Mesendoderm (in vitro differentiated cells): ENCODE data around the gene TSPAN16.

ENCODE experiments used
- DNase-seq: peaks from one replicate; pipeline ENCODE4 v3.0.0; 2013
- H2AK5ac ChIP-seq: 2 replicates; pipeline ENCODE4 v1.6.1; 2013; ENCODE audit warnings: low read length, inconsistent platforms
- H2BK120ac ChIP-seq: 2 replicates; pipeline ENCODE4 v1.6.1; 2013; ENCODE audit warnings: low read depth, mild to moderate bottlenecking, low read length, moderate library complexity, mixed read lengths
- H2BK15ac ChIP-seq: replicated peaks from 2 replicates; pipeline ENCODE4 v1.6.1; 2013; ENCODE audit warnings: low read depth, mild to moderate bottlenecking, moderate library complexity
- H2BK5ac ChIP-seq: 2 replicates; pipeline ENCODE4 v1.6.1; 2013; ENCODE audit warnings: low read length, inconsistent platforms
- H3K18ac ChIP-seq: 2 replicates; pipeline ENCODE4 v1.6.1; 2013; ENCODE audit warnings: mild to moderate bottlenecking, low read length, mixed read lengths
- H3K23ac ChIP-seq: one replicate; pipeline ENCODE4 v1.6.1; 2013; ENCODE audit warnings: low read length
- H3K27ac ChIP-seq: 2 replicates; pipeline ENCODE4 v1.5.1; 2013; ENCODE audit warnings: low read depth, mild to moderate bottlenecking, inconsistent platforms, low read length, moderate library complexity
- H3K27me3 ChIP-seq: 2 replicates; pipeline ENCODE4 v1.6.1; 2013; ENCODE audit warnings: low read length, control low read depth, mild to moderate bottlenecking, inconsistent platforms; ENCODE audit not compliant: insufficient read depth, poor library complexity
- H3K36me3 ChIP-seq: 2 replicates; pipeline ENCODE4 v1.6.1; 2013; ENCODE audit warnings: low read length, inconsistent platforms; ENCODE audit not compliant: control insufficient read depth, insufficient read depth
- H3K4ac ChIP-seq: one replicate; pipeline ENCODE4 v1.6.1; 2013; ENCODE audit warnings: low read depth, mild to moderate bottlenecking, low read length, moderate library complexity
- H3K4me1 ChIP-seq: 2 replicates; pipeline ENCODE4 v1.6.1; 2013; ENCODE audit warnings: low read depth, low read length, inconsistent platforms; ENCODE audit not compliant: control insufficient read depth
- H3K4me2 ChIP-seq: 2 replicates; pipeline ENCODE4 v1.6.1; 2013; ENCODE audit warnings: low read length
- H3K4me3 ChIP-seq: 2 replicates; pipeline ENCODE4 v1.5.1; 2013; ENCODE audit warnings: mild to moderate bottlenecking, low read length
- H3K56ac ChIP-seq: one replicate; pipeline ENCODE4 v1.6.1; 2013; ENCODE audit warnings: low read length
- H3K79me1 ChIP-seq: 2 replicates; pipeline ENCODE4 v1.6.1; 2013; ENCODE audit warnings: low read length, inconsistent platforms
- H3K79me2 ChIP-seq: 2 replicates; pipeline ENCODE4 v1.6.1; 2013; ENCODE audit warnings: mild to moderate bottlenecking, low read length; ENCODE audit not compliant: control insufficient read depth, insufficient read depth
- H3K9ac ChIP-seq: 2 replicates; pipeline ENCODE4 v1.6.1; 2013; ENCODE audit warnings: low read length, inconsistent platforms
- H4K5ac ChIP-seq: one replicate; pipeline ENCODE4 v1.6.1; 2013; ENCODE audit warnings: low read length
- H4K8ac ChIP-seq: one replicate; pipeline ENCODE4 v1.6.1; 2013; ENCODE audit warnings: low read depth, mild to moderate bottlenecking, control low read depth, low read length, moderate library complexity
- WGBS: extraction: QIAGEN DNeasy Blood & Tissue Kit; methylation state at CpG from one replicate; pipeline ENCODE4 v1.1.7; 2013; ENCODE audit warnings: low lambda C conversion rate, missing lambda C conversion rate; ENCODE audit not compliant: insufficient coverage; ENCODE audit errors: extremely low coverage; 5-methylcytosine and 5-hydroxymethylcytosine counted together

The TSPAN16 gene

GRCh38 chr19:11322269-11323024 lies 26.5 kb downstream of the TSPAN16 start:
- H3K27me3 ChIP-seq: no peaks in the 10 kb centered on the region
- H3K56ac ChIP-seq: no peak overlapping the region
- H3K79me2 ChIP-seq: no peaks in the 10 kb centered on the region
- no peaks in the 10 kb centered on the region for H3K36me3 ChIP-seq
- H3K4me3 ChIP-seq: no peak overlapping the region
- no peak overlapping the region for H2BK120ac ChIP-seq
- DNase-seq: no peak
- no peak overlapping the region for H3K9ac ChIP-seq
- H2BK15ac ChIP-seq: no peak overlapping the region
- H3K4me2 ChIP-seq: no peak overlapping the region
- H2AK5ac ChIP-seq: no peak overlapping the region
- H3K18ac ChIP-seq: no peak overlapping the region
- no peak overlapping the region for H2BK5ac ChIP-seq
- H3K23ac ChIP-seq: no peak overlapping the region
- no peak overlapping the region for H3K27ac ChIP-seq
- H3K4ac ChIP-seq: no peak overlapping the region
- H3K79me1 ChIP-seq: no peaks in the 10 kb centered on the region
- no CpG with 5 or more reads among the region's 7 CpGs for WGBS
- no peaks in the 10 kb centered on the region for H3K4me1 ChIP-seq
- no peak overlapping the region for H4K5ac ChIP-seq
- H4K8ac ChIP-seq: no peak overlapping the region

GRCh38 chr19:11323601-11324078 lies 27.7 kb downstream of the TSPAN16 start:
- no peak overlapping the region for H3K9ac ChIP-seq
- H2BK15ac ChIP-seq: no peak overlapping the region
- H3K56ac ChIP-seq: no peak overlapping the region
- no peak overlapping the region for H2AK5ac ChIP-seq
- H2BK120ac ChIP-seq: no peak overlapping the region
- H3K4me3 ChIP-seq: no peak overlapping the region
- DNase-seq: no peak
- H3K4ac ChIP-seq: no peak overlapping the region
- H3K4me2 ChIP-seq: no peak overlapping the region
- H3K36me3 ChIP-seq: no peaks in the 10 kb centered on the region
- WGBS: no CpG with 5 or more reads among the region's 5 CpGs
- no peak overlapping the region for H3K23ac ChIP-seq
- no peaks in the 10 kb centered on the region for H3K27me3 ChIP-seq
- H3K27ac ChIP-seq: no peak overlapping the region
- no peak overlapping the region for H2BK5ac ChIP-seq
- H4K8ac ChIP-seq: no peak overlapping the region
- no peak overlapping the region for H4K5ac ChIP-seq
- H3K79me2 ChIP-seq: no peaks in the 10 kb centered on the region
- H3K4me1 ChIP-seq: no peaks in the 10 kb centered on the region
- H3K79me1 ChIP-seq: no peaks in the 10 kb centered on the region
- H3K18ac ChIP-seq: no peak overlapping the region

- H3K56ac ChIP-seq: no peak overlapping the region
- no peak overlapping the region for H2BK15ac ChIP-seq
- H3K18ac ChIP-seq: no peak overlapping the region
- H2BK120ac ChIP-seq: no peak overlapping the region
- no peak overlapping the region for H2AK5ac ChIP-seq
- H3K27ac ChIP-seq: no peak overlapping the region
- H4K5ac ChIP-seq: no peak overlapping the region
- H3K79me1 ChIP-seq: no peaks in the 10 kb centered on the region
- no peak overlapping the region for H3K4me2 ChIP-seq
- H3K4me1 ChIP-seq: no peaks in the 10 kb centered on the region
- H3K27me3 ChIP-seq: no peaks in the 10 kb centered on the region
- WGBS: no CpG with 5 or more reads among the region's 10 CpGs
- H3K23ac ChIP-seq: no peak overlapping the region
- DNase-seq: no peak
- H3K4ac ChIP-seq: no peak overlapping the region
- no peak overlapping the region for H4K8ac ChIP-seq
- no peak overlapping the region for H2BK5ac ChIP-seq
- no peak overlapping the region for H3K4me3 ChIP-seq
- H3K36me3 ChIP-seq: no peaks in the 10 kb centered on the region
- no peak overlapping the region for H3K9ac ChIP-seq
- no peaks in the 10 kb centered on the region for H3K79me2 ChIP-seq
Observed at GRCh38 chr19:11324079-11324661, 28.2 kb downstream of the TSPAN16 start.

- no peak overlapping the region for H3K4me2 ChIP-seq
- H3K18ac ChIP-seq: no peak overlapping the region
- no peak overlapping the region for H2AK5ac ChIP-seq
- H2BK5ac ChIP-seq: no peak overlapping the region
- H2BK15ac ChIP-seq: no peak overlapping the region
- H2BK120ac ChIP-seq: no peak overlapping the region
- H3K9ac ChIP-seq: no peak overlapping the region
- H3K56ac ChIP-seq: no peak overlapping the region
- H3K27ac ChIP-seq: no peak overlapping the region
- H4K8ac ChIP-seq: no peak overlapping the region
- H4K5ac ChIP-seq: no peak overlapping the region
- H3K4me1 ChIP-seq: no peaks in the 10 kb centered on the region
- H3K4me3 ChIP-seq: no peak overlapping the region
- no CpG with 5 or more reads among the region's 17 CpGs for WGBS
- H3K23ac ChIP-seq: no peak overlapping the region
- no peaks in the 10 kb centered on the region for H3K79me2 ChIP-seq
- no peaks in the 10 kb centered on the region for H3K36me3 ChIP-seq
- no peak overlapping the region for H3K4ac ChIP-seq
- H3K79me1 ChIP-seq: no peaks in the 10 kb centered on the region
- no peak for DNase-seq
- no peaks in the 10 kb centered on the region for H3K27me3 ChIP-seq
Observed at GRCh38 chr19:11324748-11325389, 28.9 kb downstream of the TSPAN16 start.

- Histone ChIP-seq H2AK5ac (no peak overlapping the region), H3K18ac (no peak overlapping the region), H2BK5ac (no peak overlapping the region), H3K36me3 (no peaks in the 10 kb centered on the region), H3K27me3 (no peaks in the 10 kb centered on the region), H3K4me1 (no peaks in the 10 kb centered on the region), H3K4me3 (no peak overlapping the region), H3K9ac (no peak overlapping the region), H4K8ac (no peak overlapping the region), H2BK120ac (no peak overlapping the region), H3K4ac (no peak overlapping the region), H3K79me1 (no peaks in the 10 kb centered on the region), H3K79me2 (no peaks in the 10 kb centered on the region), H3K56ac (no peak overlapping the region), H2BK15ac (no peak overlapping the region), H3K27ac (no peak overlapping the region), H3K4me2 (no peak overlapping the region), H4K5ac (no peak overlapping the region), H3K23ac (no peak overlapping the region)
- no CpG with 5 or more reads among the region's 7 CpGs for WGBS
- no peak for DNase-seq
Observed at GRCh38 chr19:11325544-11325943, 29.6 kb downstream of the TSPAN16 start.
